HG02759 (cell line): Measurements from ENCODE around the gene ENOSF1.
"Not testable (repeated sequence)": the region's sequence is repeated elsewhere in the genome, so short reads cannot be mapped to it uniquely, and the experiment has no call there.

Experiments
- ATAC-seq: cut with Tn5 transposase; IDR thresholded peaks from one replicate; pipeline ENCODE4 v1.9.1; 2021; ENCODE audit warnings: mild to moderate bottlenecking, moderate library complexity; ENCODE audit not compliant: unreplicated experiment

Gene ENOSF1

DNA sequence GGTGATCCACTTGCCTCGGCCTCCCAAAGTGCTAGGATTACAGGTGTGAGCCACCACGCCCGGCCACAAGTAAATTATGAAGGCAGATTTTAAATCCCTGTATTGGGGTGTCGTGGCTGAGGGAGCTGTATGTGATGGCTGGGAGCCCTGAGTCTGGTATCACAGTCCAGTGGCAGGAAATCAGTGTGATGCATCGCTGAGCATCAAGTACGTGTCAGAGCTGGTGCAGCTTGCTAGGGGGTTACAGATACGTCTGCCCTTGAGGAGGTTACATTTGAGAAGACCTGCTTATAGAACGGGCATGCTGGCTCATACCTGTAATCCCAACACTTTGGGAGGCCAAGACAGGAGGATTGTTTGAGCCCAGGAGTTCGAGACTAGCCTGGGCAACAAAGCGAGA is 4.3 kb downstream of the ENOSF1 start:
- no peak for ATAC-seq

DNA sequence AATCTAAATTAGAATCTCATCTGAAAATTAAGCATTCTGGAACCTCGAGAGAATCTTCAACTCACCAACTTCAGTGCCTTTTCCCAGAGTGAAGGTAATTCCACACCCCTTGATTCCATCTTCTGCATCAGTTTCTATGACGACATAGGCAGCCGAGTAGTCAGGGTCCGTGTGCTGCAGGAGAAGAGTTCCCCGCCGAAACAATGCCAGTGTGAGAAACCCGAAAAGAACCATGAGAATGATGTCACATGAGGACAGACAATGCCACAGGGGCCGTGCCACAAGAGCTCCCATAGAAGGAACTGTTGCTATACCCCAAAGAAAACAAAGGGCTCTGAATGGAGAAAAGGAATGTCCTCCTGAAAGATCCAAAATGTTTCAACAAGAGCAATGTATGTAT is 6.0 kb downstream of the ENOSF1 start:
- no peak for ATAC-seq

DNA sequence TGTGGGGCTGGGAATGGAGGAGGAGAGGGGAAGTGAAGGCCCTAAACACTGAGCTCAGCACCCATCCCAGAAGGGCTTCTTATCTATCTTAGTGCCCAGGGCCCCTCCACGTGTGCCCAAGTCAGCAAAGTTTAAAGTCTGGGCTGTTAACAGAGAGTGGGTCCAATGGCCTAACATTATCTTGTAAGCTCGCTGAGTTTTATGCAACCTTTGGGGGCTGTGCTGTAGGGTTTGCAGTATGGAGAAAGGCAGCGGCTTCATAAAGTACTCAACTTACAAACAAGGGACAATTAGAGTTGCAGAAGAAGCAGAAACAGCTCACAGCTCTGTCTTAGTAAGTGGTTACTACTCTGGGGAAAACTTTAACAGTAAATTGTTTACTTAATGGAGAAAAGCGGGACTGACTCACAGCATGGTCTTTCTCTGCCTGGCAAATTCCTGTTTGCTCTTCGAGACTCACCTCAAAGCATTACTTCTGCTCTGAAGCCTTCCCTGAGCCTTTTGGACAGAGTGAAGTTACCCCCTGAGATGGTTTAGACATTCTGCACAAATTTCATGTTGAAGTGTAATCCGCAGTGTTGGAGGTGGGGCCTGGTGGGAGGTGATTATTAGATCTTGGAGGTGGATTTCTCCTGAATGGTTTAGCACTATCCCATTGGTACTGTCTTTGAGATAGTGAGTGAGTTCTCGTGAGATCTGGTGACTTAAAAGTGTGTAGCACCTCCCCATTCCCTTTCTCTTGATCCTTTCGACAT is 9.0 kb downstream of the ENOSF1 start:
- ATAC-seq = no peak

DNA sequence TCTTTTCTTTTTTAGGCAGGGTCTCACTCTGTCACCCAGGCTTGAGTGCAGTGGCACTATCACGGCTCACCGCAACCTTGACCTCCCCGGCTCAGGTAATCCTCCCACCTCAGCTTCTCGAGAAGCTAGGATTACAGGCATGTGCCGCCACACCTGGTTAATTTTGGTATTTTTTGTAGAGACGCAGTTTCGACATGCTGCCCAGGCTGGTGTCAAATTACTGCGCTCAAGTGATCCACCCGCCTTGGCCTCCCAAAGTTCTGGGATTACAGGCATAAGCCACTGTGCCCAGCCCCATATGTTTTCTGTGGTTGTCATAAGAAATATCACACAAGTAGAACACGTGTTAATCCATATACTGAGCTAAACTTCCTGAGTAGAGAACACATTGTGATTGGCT is 14.6 kb downstream of the ENOSF1 start:
- no peak for ATAC-seq

DNA sequence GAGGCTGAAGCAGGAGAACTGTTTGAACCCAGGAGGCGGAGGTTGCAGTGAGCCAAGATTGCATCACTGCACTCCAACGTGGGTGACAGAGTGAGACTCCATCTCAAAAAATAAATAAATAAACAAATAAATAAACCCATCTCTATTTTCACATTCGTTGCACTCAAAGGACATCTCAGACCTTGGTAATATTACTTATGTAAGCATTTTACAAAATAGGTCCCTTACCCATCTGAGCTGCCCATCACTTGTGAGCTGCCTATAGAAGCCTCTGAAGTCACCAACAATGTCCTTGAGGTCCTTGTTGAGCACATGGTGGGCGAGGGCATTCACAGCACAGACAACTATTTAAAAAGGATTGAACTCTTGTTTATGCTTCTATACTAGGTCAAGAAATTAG is 15.4 kb downstream of the ENOSF1 start:
- no peak for ATAC-seq

DNA sequence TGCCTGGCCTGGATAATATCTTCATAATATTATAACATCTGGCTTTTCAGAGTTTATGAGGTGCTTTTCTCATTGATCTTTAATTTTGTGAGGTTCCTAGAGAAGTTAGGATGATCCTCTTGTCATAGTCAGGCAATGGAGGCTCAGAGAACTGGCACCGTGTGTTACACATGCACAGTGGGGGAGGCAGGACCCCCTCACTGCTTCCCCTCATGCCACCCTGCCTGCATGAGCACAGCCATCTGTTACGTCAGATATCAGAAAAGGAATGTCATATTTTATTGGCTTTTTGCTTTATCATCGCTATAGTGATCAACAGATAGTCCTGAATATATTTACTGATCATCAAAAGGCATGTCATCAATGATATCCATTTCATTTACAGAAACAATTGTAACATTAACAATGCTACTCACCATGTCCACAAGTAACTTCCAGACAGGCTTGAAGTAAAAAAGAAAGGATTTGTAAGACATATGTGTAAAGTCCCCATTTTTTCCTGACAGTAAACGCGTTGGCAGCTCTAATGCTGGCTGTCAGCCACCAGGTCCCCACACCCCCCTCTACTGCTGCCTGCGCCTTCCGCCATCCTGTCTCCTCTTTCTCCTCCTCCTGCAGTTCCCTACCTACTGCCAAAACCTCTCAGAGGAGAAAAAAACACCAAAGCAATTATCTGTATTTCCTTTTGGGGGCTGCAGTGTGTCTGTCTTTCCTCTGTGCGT is 18.8 kb downstream of the ENOSF1 start:
- ATAC-seq = no peak

DNA sequence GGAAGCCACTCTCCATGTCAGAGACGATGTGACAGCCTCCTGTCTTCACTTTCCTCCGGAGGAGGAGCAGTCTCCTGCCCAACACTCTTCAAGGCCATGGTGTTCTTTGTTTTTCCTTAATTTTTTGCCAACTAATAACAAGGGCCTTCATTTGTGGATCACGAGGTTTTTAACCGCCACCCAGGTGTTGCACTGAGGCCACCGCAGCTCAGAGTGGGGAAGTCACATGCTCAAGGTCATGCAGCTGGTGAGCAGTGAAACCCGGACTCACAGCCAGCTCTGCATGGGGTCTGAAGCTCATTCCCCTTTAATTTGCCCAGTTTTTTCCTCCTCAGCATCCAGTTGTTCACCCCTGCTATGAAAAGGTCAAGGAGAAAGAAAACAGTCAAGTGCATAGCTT is 19.6 kb downstream of the ENOSF1 start:
- no peak for ATAC-seq

DNA sequence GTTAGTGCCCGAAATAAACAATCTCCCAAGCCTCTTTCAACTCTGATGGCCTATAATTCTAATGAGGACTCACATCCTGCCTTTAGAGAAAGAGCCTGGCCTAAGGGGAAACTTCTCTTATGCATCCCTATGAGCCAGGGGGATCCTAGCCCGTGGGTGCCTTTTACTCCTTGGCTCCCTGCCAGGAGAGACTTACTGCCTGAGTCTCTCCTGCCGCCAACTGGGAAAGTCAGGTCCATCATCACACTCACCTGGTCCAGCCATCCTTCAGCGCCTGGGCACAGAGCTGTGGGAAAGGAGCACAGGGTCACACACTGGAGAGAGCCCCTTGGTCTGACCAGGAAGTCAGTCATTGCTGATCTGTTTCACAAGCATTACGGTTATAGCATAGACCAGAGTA is 24.1 kb downstream of the ENOSF1 start:
- ATAC-seq = no peak

DNA sequence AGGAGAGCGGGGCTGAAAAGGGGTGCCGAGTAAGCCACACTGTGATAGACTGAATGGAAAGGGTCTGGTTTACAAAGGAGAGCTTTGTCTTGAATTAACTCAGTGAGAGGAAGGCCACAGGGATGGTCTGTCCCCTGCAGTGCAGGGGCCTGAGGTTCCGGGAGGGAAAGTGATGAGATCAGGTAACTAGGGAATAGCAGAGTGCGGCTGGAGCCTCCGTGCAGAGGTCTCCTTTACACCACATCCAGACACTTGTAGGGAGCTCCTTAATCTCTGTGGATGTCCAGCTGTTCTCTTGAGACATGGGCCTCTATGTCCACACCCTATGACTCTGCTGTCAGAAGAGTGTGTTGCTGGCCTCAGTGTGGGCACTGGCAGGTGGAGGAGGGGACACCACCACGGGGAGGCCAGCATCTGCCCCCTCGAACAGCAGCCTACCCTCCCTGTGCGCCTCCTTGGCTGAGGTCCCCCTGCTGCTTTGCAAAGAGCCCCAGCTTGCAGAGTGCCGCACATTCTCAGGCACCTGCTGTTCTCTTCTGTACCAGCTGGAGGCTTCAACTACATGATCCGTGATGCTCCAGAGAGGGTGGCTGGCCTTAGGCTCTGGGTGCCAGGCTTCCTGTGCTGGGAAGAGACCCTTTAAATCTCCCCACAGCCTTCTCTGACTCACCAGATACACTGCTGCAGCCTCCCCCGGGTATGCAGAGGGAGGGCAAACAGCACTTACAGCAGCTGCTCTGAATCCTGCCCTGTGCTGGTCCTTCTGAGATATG is 25.9 kb downstream of the ENOSF1 start:
- ATAC-seq = no peak

DNA sequence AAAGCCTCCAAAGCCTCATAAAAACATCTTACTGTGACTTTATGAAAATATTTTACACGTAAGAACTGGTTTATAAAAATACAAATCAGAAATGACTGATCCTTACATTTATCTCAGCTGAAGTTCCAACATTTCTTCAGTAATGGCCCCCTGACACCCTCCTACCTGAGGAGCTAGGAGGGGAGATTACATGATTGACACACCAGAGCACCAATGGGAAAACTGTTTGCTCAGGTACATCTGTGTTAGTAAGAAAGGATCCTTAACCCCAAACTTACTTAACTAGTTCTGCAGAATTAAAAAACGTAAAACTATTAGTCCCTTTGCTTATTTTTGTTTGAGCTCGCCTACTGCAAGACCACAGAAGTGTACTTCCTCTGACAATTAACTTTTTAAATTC is 27.0 kb downstream of the ENOSF1 start:
- ATAC-seq = no peak

DNA sequence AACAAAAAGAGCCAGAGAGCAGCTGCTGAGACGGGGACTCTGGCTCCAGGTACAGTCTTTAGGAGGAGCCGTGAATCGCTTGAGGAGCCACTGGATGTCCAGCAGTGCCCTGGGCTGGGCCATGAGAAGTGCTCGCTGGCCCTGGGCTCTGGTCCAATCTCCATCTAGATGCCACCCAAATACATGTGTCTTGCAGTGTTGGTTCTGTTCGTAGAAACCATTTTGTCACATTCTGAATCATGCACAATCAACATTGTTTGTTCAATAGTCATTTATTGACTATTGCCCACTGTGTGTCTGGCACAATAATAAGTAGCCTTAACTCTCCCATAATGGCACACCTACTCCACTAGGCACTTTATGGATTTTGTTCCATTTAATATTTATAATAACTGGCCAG is 28.9 kb downstream of the ENOSF1 start:
- ATAC-seq = no peak

DNA sequence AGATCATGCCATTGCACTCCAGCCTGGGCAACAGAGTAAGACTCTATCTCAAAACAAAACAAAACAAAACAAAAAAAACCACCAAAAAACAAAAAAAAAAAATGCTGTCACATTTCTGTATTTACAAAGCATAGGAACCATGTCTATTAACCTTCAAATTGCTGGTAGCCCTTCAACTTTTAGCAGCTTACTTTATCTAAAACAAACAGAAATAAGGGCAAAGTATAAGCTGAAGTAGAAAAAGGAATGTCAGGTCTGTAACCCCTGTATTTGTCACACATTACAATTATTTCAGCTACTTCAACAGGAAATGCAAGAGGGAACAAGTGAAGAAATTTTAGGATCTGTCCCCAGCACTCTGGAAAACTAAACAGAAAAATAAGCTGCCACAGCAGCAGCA is 29.6 kb downstream of the ENOSF1 start:
- ATAC-seq = no peak

DNA sequence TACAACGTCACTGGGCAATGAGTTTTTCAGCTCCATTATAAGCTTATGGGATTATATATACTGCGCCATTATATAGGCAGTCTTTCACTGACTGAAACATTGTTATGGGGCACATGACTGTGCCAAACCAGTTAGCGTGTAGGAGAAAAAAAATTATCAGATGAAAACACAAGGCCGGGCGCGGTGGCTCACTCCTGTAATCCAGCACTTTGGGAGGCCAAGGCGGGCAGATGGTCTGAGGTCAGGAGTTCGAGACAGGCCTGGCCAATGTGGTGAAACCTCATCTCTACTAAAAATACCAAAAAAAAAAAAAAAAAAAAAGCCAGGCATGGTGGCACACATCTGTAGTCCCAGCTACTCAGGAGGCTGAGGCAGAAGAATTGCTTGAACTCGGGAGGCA is 30.0 kb downstream of the ENOSF1 start:
- ATAC-seq = not testable (repeated sequence)

DNA sequence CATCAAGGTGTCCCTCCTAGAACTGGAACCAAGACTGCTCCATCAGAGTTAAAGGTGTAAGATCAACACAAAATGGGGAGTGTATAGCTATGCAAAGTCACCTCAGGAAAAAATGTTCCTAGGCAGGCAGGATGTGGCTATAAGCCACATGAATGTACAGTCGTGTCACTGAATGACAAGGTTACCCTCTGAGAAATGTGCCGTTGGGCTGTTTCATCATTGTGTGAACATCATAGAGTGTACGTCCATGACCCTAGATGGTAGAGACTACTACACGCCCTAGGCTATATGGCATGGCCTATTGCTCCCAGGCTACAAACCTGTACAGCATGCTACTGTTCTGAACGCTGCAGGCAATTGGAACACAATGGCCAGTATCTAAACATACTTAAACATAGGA is 30.4 kb downstream of the ENOSF1 start:
- ATAC-seq = no peak

DNA sequence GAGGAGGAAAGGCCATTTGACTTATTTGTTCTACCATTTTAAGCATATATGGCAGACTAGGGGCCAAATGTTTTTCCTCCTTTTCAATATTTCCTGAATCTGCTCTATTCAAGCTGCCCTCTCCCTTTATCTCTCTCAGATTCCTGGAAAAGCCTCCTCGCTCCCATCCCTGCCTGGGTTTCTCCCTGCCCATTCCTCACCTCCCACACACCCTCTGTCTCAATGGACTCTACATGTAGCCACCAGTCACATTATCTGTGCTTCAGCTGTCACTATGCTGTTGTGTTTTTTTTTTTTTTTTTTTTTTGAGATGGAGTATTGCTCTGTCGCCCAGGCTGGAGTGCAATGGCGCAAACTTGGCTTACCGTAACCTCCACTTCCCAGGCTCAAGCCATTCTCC is 32.0 kb downstream of the ENOSF1 start:
- no peak for ATAC-seq

DNA sequence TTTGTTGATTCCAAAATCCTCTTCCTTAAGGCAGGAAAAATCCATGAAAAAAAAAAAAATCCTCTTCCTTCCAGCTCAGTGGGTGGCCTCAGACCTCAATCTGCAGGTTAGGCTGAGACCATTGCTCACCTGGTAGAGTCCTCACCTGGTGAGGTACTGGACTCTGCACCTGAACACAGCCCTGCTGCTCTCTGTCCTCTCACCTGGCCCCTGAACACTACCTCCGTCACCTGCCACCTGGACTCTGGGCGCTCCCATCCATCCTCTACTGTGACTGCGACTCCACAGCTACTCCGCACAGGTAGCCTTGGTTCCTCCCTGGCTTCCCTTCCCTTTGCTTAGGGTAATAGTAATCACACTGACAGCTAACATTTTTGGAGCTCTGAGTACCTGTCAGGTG is 32.9 kb downstream of the ENOSF1 start:
- no peak for ATAC-seq

DNA sequence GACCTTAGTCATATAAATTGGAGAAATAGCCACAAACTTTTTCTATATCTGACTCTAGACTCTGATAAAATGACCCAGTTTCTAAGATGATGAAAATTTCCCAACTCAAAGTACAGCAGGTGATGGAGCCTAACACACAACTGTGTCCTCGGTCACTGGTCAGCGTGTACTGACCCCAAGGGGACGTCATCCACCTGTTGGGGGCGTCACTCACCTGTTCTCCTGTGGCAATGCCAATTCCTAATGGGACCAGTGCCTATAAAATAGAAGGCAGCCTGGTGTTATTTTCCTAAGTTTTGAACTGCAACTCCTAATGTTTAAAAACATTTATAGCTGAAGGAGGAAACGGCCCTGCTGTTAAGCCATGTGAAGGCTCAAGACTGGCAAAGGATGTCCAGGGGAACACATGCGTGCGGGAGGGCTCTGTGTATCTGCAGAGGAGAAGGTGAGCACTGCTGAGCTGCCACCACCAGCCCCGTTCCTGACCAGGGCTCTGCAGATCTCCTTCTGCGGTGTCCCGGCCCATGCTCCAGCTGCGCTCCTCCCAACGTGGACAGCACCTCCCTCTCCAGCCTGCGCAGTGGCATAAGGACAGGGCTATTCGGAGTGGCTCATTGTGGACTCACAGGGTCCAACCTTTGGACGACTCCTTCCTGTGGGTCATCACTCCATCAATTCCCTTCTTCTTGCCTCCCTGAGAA is 33.8 kb downstream of the ENOSF1 start:
- no peak for ATAC-seq

DNA sequence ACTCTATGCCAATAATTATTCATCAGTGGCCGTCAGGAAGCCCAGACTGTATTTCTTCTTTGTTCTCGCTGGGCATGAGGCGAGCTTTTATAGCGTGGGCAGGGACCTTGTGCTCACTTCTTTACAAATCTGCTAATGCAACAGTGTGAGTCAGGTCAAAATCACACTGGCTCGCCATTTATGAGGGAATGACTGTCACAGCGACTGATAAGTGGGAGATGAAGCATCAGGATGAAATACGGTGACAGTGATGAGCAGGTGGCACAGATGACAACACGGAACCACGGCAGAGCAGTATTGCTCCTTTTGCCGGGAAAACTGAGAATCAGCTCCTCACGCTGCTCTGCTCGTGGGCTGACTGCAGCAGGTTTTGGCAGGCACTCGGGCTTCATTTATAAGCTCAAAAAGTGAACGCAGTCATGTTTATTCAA is 34.5 kb downstream of the ENOSF1 start:
- ATAC-seq = no peak

DNA sequence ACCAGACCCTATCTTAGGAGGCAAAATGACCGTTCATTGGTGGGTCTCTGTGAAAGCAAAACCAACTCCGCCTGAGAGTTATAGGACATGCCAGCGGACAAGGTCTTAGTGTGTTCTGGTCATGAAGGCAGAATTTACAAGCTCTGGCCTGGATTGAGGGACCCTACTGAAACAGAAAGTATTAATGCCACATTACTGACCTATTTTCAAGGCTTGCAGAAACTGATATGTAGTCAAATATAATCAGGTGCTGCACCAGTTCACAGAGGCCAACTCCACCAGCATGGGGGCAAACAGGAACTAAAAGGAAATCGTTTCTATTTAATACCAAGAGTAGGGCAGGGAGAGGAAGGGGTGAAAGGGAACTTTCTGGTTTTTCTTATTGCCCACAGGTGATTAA is 35.3 kb downstream of the ENOSF1 start:
- no peak for ATAC-seq

DNA sequence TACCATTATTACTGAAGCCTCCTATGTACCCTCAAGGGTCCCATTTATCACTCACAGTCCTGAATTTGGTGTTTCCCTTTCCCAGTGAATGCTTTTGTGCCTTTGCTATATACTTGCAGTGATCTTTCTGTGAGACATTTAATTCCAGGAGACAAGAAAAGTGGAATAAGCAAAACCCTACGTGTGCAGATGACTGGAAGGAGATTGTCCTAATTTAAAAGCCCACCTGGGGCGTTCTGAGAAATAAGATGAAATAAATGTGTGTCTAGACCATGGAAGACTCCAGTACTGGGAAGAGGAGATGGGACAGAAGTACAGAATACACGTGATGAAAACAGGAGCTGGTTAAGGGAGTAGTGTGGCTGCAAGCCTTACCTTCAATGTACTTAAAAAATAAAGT is 35.7 kb downstream of the ENOSF1 start:
- ATAC-seq = no peak

DNA sequence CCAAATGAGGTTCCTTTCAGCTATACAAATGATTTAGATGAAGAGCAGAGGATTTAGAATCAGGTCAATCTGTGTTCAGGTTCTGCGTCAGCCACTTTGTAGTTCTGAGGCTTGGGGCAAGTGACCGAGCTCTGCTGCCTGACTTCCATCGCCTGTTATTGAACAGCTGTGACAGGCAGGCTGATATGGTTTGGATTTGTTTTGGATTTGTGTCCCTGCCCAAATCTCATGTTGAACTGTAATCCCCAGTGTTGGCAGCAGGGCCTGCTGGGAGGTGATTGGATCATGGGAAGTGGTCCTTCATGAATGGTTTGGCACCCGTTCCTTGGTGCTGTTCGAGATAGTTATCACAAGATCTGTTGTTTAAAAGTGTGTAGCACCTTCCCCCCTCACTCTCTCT is 36.4 kb downstream of the ENOSF1 start:
- no peak for ATAC-seq
